Colonic mucosa (tissue), 4 donors: ENCODE data around the gene OR7A10. TPM values are rescaled to one million over a fixed set of nuclear protein-coding genes. Genes with fewer than 3 reads are reported as not detected.
"Not testable (repeated sequence)": the region's sequence is repeated elsewhere in the genome, so short reads cannot be mapped to it uniquely, and the experiment has no call there.

Source experiments
- DNase-seq: peaks from one replicate; pipeline ENCODE4 v3.0.0-alpha.2; 2020
- H3K27ac ChIP-seq: fragments of 200-600 bp; one replicate; pipeline ENCODE4 v1.8.0; 2021
- H3K27me3 ChIP-seq: fragments of 200-600 bp; one replicate; pipeline ENCODE4 v1.8.0; 2021
- H3K36me3 ChIP-seq: fragments of 200-600 bp; one replicate; pipeline ENCODE4 v1.8.0; 2021
- H3K4me1 ChIP-seq: fragments of 200-600 bp; one replicate; pipeline ENCODE4 v1.8.0; 2021; ENCODE audit warnings: mild to moderate bottlenecking
- H3K4me3 ChIP-seq: fragments of 200-600 bp; one replicate; pipeline ENCODE4 v1.8.0; 2021
- H3K9ac ChIP-seq, 2 donors: one replicate each; pipeline ENCODE4 v1.7.0; 2013; ENCODE audit warnings: control low read depth in 2 of 2, low read depth in 2 of 2, low read length in 2 of 2
- H3K9me3 ChIP-seq: fragments of 200-600 bp; one replicate; pipeline ENCODE4 v1.8.0; 2021
- CTCF ChIP-seq: fragments of 200-600 bp; IDR thresholded peaks from one replicate; pipeline ENCODE4 v1.8.0; 2022; ENCODE audit warnings: antibody characterized with exemption, mild to moderate bottlenecking
- intact Hi-C: fragments of 100-400 bp; cut with DNase I; formaldehyde crosslinking; loops from one replicate; pipeline ENCODE4 v1.14.1; 2022
- total RNA-seq, 2 donors: library from RNA; stranded (reverse); fragmentation: NEBNext Ultra II Directional in 1 of 2; extraction: Animal tissue kit (Norgen Biotek cat#: 25700) in 1 of 2; gene quantifications; one replicate each; pipeline ENCODE4 v1.2.1, GENCODE V29; 2021
- donor health status: healthy.
- donor health status: DM: no; HTN: no; CAD: no.
- donor health status: DM: no; HTN: no; CAD: no.

The OR7A10 gene
- total RNA-seq, 2 donors from 2014 or later = not detected

GRCh38 chr19:14795078-14795721 lies 53.5 kb downstream of the OR7A10 start:
- intact Hi-C loops = no loop called here
- Histone ChIP-seq H3K27ac (no peak overlapping the region), H3K4me1 (no peaks in the 10 kb centered on the region), H3K9me3 (no peaks in the 10 kb centered on the region), H3K36me3 (no peaks in the 10 kb centered on the region), H3K4me3 (no peak overlapping the region), H3K9ac (no peak overlapping the region), H3K27me3 (no peaks in the 10 kb centered on the region)
- no peak for DNase-seq
- TF ChIP-seq CTCF = no peak

GRCh38 chr19:14792250-14792649 lies 56.5 kb downstream of the OR7A10 start:
- H3K9me3 ChIP-seq, H3K27ac ChIP-seq, H3K27me3 ChIP-seq, H3K9ac ChIP-seq, intact Hi-C loops, H3K4me1 ChIP-seq, H3K4me3 ChIP-seq, DNase-seq, H3K36me3 ChIP-seq: not testable (repeated sequence)

Other genes with a start within 250 kb of the OR7A10 start
- gene ADGRE3, start 174.1 kb downstream of the OR7A10 start, total RNA-seq = 1 to 10 TPM in 1 of 2 donors, not detected in 1; 1.2 TPM
- 1 to 10 TPM; 6.7 to 7.3 TPM for gene ZNF333, start 158.9 kb downstream of the OR7A10 start, total RNA-seq
- 1 to 10 TPM; 1.3 to 1.8 TPM for gene ADGRE2, start 70.4 kb downstream of the OR7A10 start, total RNA-seq
- gene OR7A5, start 13.7 kb downstream of the OR7A10 start, total RNA-seq = not detected
- gene OR7C1, start 13.7 kb downstream of the OR7A10 start, total RNA-seq = not detected
- gene OR7A17, start 37.2 kb upstream of the OR7A10 start, total RNA-seq = not detected
- not detected for gene OR7C2, start 92.6 kb upstream of the OR7A10 start, total RNA-seq
- gene SLC1A6, start 130.9 kb upstream of the OR7A10 start, total RNA-seq = not detected
- gene CASP14, start 200.6 kb upstream of the OR7A10 start, total RNA-seq = not detected
- gene OR1I1, start 233.3 kb upstream of the OR7A10 start, total RNA-seq = not detected